ENCODE measurements around the gene TSPAN13. TPM values are rescaled to one million over a fixed set of nuclear protein-coding genes. Genes with fewer than 3 reads are reported as not detected.

Gene TSPAN13
- total RNA-seq, 1 experiment from 2014 or later = 80.8 TPM

GRCh38 chr7:16755397-16755796 lies 1.8 kb downstream of the TSPAN13 start:
- no peaks in the 10 kb centered on the region for H3K27me3 ChIP-seq (ENCODE audit: control insufficient read depth, insufficient read depth, low read length)
- no peak for DNase-seq (ENCODE audit: low read depth, low spot score)
- no peak for ATAC-seq
- H3K9me3 ChIP-seq (ENCODE audit: control insufficient read depth, insufficient read depth, low read depth, low read length) = no peaks in the 10 kb centered on the region
- peaks cover 21% of the 10 kb centered on the region for H3K4me1 ChIP-seq (ENCODE audit: control insufficient read depth, insufficient read depth, low read length)
- intact Hi-C loops (cut with micrococcal nuclease; ENCODE audit: unreplicated experiment) (no loop called here), in situ Hi-C loops (cut with HindIII; ENCODE audit: low pct_unique_long_range_greater_than_20kb, low sequenced_read_pairs) (no loop called here)
- ChIA-PET CTCF (no interaction called here), POLR2A (no interaction called here)
- peak overlapping the region; percentile 76 to 83; a peak in 3 of 4 replicates for H3K4me3 ChIP-seq (ENCODE audit: low read depth in 2 of 2, low read length in 2 of 2)
- no peaks in the 10 kb centered on the region for H3K36me3 ChIP-seq (ENCODE audit: control insufficient read depth, insufficient read depth, low read length)
- H3K27ac ChIP-seq (ENCODE audit: low read length) = peak overlapping the region; percentile 80
- TF ChIP-seq CTCF (IDR thresholded peaks at IDR 0.05) (no peak), SIN3A (IDR thresholded peaks at IDR 0.05; ENCODE audit: borderline replicate concordance, insufficient read depth, low read depth, low read length) (no peak), TCF7L2 (IDR thresholded peaks at IDR 0.05; ENCODE audit: low read depth, low read length) (no peak), POLR2AphosphoS5 (IDR thresholded peaks at IDR 0.05; ENCODE audit: low read depth, low read length) (no peak), REST (IDR thresholded peaks at IDR 0.05; ENCODE audit: insufficient read depth in 1 of 2, low read depth in 2 of 2, low read length in 1 of 2) (no peak)
- BruUV-seq (replicated peaks) = no TSS peak

- H3K36me3 ChIP-seq (ENCODE audit: control insufficient read depth, insufficient read depth, low read length) = no peaks in the 10 kb centered on the region
- H3K27ac ChIP-seq (ENCODE audit: low read length) = no peak overlapping the region
- intact Hi-C loops (cut with micrococcal nuclease; ENCODE audit: unreplicated experiment) (no loop called here), in situ Hi-C loops (cut with HindIII; ENCODE audit: low pct_unique_long_range_greater_than_20kb, low sequenced_read_pairs) (no loop called here)
- H3K4me3 ChIP-seq (ENCODE audit: low read depth in 2 of 2, low read length in 2 of 2) = no peak overlapping the region
- H3K27me3 ChIP-seq (ENCODE audit: control insufficient read depth, insufficient read depth, low read length) = no peaks in the 10 kb centered on the region
- no peaks in the 10 kb centered on the region for H3K9me3 ChIP-seq (ENCODE audit: control insufficient read depth, insufficient read depth, low read depth, low read length)
- ATAC-seq (no peak), DNase-seq (ENCODE audit: low read depth, low spot score) (no peak)
- ChIA-PET CTCF (no interaction called here), POLR2A (interaction anchor here (0.7 kb wide), 1 partner anchor 23 kb away, joined by 4 read pairs; no protein-coding TSS in a partner anchor)
- no peak for TF ChIP-seq CTCF (IDR thresholded peaks at IDR 0.05)
- TF ChIP-seq TCF7L2 (IDR thresholded peaks at IDR 0.05; ENCODE audit: low read depth, low read length) = no peak
- TF ChIP-seq REST (IDR thresholded peaks at IDR 0.05; ENCODE audit: insufficient read depth in 1 of 2, low read depth in 2 of 2, low read length in 1 of 2) = no peak
- TF ChIP-seq POLR2AphosphoS5 (IDR thresholded peaks at IDR 0.05; ENCODE audit: low read depth, low read length) = no peak
- TF ChIP-seq SIN3A (IDR thresholded peaks at IDR 0.05; ENCODE audit: borderline replicate concordance, insufficient read depth, low read depth, low read length) = no peak
- H3K4me1 ChIP-seq (ENCODE audit: control insufficient read depth, insufficient read depth, low read length) = peaks cover 20% of the 10 kb centered on the region
- BruUV-seq (replicated peaks) = no TSS peak
Observed at GRCh38 chr7:16758036-16758435, 4.5 kb downstream of the TSPAN13 start.
